Mesenteric fat pad (tissue), 1 donor: ENCODE measurements around the gene BACH2. TPM values are rescaled to one million over a fixed set of nuclear protein-coding genes. Genes with fewer than 3 reads are reported as not detected.
"Not testable (repeated sequence)": the region's sequence is repeated elsewhere in the genome, so short reads cannot be mapped to it uniquely, and the experiment has no call there.

ENCODE experiments used
- DNase-seq: peaks from one replicate; pipeline ENCODE4 v3.0.0-alpha.2; 2020; ENCODE audit warnings: low spot score
- total RNA-seq: library from RNA; stranded (reverse); fragmentation: NEBNext Ultra II Directional; extraction: Animal tissue kit (Norgen Biotek cat#: 25700); gene quantifications from one replicate; pipeline ENCODE4 v1.2.1, GENCODE V29; 2021
- donor health status: DM: yes; HTN: yes; CAD: no.

Gene BACH2
- total RNA-seq, 1 donor from 2014 or later: 2.0 TPM

- DNase-seq: no peak
Observed at GRCh38 chr6:90216072-90216977, 80.3 kb downstream of the BACH2 start.

DNA sequence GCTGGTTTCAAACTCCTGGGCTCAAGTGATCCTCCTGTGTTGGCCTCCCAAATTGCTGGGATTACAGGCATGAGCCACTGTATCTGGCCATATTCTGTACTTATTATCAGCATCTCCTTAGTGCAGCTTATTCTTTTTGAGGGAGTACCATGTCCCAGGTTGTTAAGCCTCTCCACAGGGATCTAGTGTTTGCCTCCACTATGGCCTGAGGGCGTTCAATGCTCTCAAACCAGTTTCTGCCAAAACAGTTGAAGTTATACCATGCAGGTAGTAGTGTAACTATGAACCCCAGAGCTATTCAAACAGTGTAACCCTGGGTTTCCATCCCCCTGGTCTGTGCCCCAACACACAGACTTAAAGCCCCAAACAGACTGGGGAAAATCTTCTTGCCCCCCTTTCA lies 81.7 kb downstream of the BACH2 start:
- DNase-seq: no peak

DNA sequence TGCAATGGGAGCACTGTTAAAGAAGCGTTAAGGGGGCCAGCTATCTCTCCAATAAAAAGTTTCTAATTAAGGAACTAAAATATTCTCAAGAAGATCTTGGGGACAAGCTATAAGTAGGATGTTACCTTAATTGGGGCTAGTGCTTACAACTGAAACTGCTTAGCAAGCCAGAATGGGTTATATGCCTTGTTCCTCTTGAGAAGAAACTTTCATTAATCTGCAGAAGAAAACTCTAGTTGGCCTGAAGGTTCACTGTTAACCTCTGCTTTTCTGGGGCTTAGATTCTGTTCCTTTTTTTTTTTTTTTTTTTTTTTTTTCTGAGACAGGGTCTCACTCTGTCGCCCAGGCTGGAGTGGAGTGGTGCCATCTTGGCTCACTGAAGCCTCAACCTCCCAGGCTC lies 82.2 kb downstream of the BACH2 start:
- DNase-seq: no peak

- DNase-seq: no peak
Observed at GRCh38 chr6:90212274-90212673, 84.4 kb downstream of the BACH2 start.

- no peak for DNase-seq
Observed at GRCh38 chr6:90209527-90209926, 87.1 kb downstream of the BACH2 start.

- not testable (repeated sequence) for DNase-seq
Observed at GRCh38 chr6:90208690-90209089, 88.0 kb downstream of the BACH2 start.

DNA sequence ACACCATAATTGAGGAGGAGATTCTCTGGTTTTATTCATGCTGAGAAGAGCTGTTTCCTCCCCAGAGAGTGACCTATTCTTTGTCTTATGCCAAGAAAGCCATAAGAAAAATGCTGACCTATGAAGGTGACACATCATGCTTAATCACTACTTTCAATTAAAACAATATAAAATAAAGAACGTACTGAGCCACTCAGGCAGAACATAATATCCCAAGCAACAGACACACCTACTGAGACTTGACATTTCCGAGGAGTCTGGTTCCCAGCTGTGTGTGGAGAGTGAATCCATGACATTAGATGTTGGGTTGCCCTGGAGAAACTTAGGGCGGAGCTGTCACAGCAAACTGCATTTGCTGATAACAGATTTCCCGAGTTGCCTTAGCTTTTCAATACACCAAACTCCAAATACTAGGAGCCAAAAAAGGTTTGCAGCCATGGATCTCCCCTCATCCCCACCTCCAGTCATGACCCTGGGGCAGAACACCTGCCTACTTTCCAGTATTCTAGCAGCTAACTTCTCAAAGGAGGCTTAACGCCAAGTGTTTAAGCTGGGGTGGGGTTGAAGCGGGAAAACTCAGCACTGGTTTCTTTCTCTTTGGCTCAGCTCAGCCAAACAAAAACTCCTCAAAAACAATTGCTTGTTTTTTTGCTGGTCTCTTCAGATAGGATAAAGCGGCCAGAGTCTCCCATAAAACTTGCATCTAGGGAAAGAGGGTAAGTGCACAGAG lies 92.2 kb downstream of the BACH2 start:
- DNase-seq: no peak

DNA sequence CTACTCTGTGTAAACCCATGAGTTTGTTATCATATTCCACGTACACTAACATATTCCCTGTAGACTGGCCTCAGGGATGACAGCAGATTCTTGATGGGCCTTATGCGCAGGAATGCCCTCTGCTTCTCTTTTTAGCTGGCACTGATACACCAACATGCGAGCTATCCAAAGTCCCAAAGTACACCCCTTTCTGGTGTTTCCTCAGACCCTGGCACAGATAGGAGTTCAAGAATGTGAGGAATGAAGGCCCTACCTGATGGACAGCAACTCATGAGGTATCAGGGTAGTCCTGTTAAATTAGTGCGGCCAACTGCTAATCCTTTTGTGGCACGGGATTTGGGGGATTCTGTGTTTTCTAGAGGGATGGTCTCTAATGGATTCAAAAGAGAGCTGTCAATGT lies 93.0 kb downstream of the BACH2 start:
- DNase-seq: no peak

DNA sequence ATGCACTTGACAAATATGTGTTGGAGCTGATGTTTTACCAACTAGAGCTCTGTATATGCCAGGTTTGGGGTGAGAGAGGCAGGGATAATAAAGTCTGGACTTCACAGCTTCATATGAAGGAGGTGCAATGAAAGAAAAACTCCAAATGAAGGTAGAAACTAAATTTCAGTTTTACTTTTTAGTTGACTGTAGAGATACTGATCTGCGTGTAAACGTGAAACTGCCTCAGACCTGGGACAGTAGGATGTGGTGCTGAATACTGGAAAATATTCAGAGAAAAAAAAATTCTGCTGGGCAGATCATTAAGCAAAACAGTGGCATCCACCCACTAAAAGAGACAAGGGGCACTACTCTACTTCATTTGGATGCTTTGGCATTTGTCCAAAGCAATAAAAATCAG lies 94.5 kb downstream of the BACH2 start:
- DNase-seq: no peak

GRCh38 chr6:90199900-90200299 lies 96.7 kb downstream of the BACH2 start:
- DNase-seq: no peak

DNA sequence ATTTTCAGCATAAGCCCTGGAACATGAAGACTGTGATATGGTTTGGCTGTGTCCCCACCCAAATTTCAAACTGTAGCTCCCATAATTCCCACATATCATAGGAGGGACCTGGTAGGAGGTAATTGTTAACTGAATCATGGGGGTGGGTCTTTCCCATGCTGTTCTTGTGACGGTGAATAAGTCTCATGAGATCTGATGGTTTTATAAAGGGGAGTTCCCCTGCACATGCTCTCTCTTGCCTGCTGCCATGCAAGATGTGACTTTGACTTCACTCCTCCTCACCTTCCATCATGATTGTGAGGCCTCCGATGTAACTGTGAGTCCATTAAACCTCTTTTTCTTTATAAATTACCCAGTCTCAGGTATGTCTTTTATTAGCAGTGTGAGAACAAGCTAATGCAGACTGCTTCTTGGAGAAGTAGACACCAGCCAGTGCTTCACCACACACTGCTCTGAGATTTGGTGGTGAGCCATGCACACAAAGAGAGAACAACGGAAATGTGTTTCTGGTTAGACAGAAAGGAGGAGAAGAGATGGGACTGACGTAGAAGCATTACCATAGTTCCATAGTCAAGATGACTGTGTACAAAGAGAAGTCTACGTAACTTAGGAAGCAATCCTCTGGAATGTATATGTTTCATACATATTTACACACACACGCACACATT lies 97.8 kb downstream of the BACH2 start:
- DNase-seq: no peak

DNA sequence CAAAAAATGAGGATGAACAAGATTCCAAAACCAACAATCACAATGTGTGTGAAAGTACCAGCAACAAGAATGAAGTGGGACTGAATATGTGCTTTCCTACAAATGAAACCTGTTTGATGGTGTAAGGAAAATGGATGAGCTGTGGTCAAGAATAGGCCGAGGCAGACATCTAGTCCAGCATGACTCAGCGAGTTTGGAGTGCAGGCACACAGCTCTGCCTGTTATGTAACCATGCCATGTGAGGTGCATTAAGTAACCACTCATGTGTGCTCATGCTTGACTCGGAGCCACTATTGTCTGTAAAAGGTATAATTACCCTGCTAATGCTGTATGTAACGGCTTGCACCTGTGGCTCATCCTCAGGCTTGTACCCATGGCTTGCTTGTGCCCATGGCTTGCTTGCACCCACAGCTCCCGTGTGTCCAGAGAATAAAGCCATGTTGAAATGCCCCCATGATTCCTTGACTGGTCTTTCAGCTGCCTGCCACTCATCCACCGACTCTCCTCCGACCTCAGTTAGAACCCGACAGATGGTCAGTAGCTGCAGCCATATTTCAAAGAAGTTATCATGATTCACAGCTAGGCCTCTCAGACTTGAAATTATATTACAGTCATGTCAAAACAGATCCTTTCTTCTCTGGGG lies 98.7 kb downstream of the BACH2 start:
- no peak for DNase-seq

DNA sequence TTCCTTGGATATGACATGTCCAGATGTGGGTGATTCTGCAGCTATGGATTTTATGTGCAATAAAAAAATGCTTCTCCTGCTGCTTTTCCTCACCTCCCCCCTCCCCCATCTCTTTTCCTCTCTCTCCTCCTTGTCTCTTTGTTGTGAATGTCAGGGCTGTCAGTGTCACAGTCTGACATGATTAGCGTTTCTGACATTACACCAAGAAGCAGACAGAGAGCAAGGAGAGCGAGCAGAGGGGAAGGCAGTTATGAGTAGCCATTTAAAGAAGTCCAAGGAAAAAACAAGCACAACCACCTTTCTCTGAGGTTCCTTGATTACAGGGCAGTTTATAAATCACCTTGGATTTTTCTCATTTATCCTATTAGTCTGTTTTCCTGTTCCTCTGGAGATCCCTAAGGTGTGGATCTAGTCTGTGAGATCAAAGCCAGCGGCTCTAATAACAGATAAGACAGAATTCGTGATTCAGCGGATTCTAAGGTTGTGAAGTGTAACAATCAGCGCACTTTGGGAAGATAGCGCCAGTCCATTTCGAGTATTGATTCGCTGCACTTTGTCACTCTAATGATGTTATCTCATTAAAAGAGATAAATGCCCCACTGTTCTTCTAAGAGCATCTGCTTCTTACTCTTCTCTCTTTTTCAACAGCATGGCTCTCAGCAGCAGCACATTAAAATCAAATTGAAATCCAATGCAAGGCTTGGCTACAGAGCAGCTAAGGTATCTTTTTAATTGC lies 101.4 kb downstream of the BACH2 start:
- DNase-seq: no peak

DNA sequence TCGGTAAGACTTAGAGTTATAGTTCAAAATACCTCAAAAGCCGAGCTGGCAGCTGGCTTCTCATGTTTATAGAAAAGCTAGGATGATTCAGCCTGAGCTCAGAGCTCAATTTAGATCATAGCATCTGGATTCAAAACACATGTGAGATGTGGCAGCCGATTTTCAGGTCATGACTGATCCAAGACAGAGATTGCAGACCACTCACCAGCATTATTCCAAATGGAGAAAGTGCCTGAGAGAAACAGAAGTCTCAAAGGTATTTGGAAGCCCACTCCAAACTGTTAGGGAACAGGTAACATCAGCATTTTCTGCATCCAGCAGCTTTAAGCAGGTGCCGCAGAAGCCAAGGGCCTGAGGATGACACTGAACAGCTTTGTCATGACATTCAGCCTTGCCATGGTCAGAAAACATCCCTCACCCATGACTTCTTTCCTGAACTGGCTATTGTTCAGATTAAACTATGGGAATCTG lies 102.2 kb downstream of the BACH2 start:
- no peak for DNase-seq

DNA sequence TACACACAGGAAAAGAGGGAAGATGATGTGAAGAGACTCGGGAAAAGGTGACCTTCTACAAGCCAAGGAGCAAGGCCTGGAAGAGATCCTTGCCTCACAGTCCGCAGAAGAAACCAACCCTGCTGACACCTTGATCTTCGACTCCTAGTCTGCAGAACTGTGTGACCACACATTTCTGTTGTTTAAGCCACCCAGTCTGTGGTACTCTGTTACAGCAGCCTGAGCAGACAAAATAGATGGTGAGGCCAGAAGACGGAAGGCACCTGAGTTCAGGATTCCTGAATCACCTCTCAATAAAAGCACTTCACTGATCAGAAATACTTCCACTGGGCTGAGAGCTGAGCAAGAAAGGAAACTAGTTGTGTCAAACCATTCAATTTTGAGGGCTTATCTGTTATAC lies 103.3 kb downstream of the BACH2 start:
- DNase-seq: no peak

GRCh38 chr6:90192857-90193256 lies 103.8 kb downstream of the BACH2 start:
- no peak for DNase-seq

GRCh38 chr6:90190752-90191395 lies 105.8 kb downstream of the BACH2 start:
- no peak for DNase-seq

DNA sequence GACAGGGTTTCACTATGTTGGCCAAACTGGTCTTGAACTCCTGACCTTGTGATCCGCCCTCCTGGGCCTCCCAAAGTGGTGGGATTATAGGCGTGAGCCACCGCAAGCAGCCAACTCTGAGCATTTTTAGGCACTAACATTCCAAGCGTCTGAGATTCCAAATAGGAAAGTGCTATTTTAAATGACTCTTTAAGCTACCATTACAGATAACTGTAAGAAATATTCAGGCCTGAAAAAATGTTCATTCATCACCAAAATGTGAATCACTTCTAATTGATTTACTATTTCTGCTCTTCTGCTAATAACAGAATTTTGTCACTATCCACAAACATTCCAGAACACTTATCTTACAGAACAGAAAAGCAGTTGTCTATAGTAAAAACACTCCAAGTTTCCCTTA lies 106.5 kb downstream of the BACH2 start:
- DNase-seq: no peak

DNA sequence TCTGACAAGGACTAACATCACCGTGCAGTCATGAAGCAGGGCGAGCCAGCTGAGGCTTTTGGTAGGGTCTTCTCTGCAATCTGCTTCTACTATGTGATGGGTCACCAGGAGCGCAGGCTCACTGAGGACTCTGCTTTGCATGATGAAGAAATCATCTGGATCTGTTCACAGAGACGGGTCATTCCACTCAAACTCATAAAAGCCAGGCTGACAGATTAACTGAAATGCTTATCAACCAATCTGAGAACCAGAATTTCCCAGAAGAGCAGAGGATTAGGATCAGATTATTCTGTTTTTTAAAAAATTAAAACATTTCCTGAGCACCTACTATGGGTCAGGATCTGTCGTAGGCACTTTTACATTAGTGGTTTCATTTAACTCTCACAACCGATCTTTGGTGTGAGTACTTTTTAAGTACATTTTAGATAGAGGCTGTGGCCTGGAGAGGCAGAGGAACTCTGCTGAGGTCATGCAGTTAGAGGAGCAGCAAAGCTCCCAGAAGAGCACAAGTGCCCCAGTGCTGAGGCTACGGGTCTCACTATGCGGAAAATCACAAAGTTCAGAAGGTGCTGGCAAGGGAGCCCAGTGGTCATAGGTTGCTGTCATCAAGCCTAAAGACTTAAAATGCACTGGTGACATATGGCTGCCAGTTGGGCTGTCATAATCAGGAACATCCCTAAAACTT lies 109.1 kb downstream of the BACH2 start:
- DNase-seq: no peak
